IMR-90 (cell line): ENCODE measurements around the gene C7orf57. TPM values are rescaled to one million over a fixed set of nuclear protein-coding genes. Genes with fewer than 3 reads are reported as not detected.

Experiments used
- ATAC-seq: fragments of 200-7000 bp; cut with Tn5 transposase; 2 replicates; pipeline ENCODE4 v1.9.1; 2020; ENCODE audit warnings: low read depth, mild to moderate bottlenecking, moderate library complexity
- Bru-seq: library from RNA; stranded (reverse); fragments of 400-500 nt; gene quantifications from one replicate; lab custom pipeline; 2021; lab: Mats Ljungman, UMichigan
- BruChase-seq, 2 experiments: library from RNA; stranded (reverse); fragments of 400-500 nt; gene quantifications; one replicate each; lab custom pipeline; 2021; lab: Mats Ljungman, UMichigan
- BruUV-seq: library from RNA; stranded (reverse); fragments of 400-500 nt; replicated peaks from 2 replicates; lab custom pipeline; 2021; lab: Mats Ljungman, UMichigan
- CTCF ChIA-PET: fragments of 300-600 bp; formaldehyde crosslinking; extraction: SDS; loops from one replicate; lab custom pipeline; 2021; ENCODE audit warnings: antibody characterized with exemption; lab: Yijun Ruan, JAX
- POLR2A ChIA-PET: fragments of 300-600 bp; sonication (Branson Sonifier 250); formaldehyde crosslinking; loops from one replicate; lab custom pipeline; 2022; ENCODE audit warnings: antibody characterized with exemption; ENCODE audit not compliant: unreplicated experiment; lab: Charles Lee
- DNase-seq: peaks from one replicate; pipeline ENCODE4 v3.0.0; 2013
- H2AFZ ChIP-seq: replicated peaks from 2 replicates; pipeline ENCODE3; 2013; ENCODE audit warnings: low read length, mild to moderate bottlenecking; ENCODE audit not compliant: poor library complexity
- H2AK5ac ChIP-seq: 2 replicates; pipeline ENCODE4 v1.6.1; 2013; ENCODE audit warnings: low read depth, low read length, inconsistent platforms
- H2AK9ac ChIP-seq: replicated peaks from 2 replicates; pipeline ENCODE3; 2013; ENCODE audit warnings: mild to moderate bottlenecking, low read depth, low read length, moderate library complexity; ENCODE audit not compliant: poor library complexity
- H2BK120ac ChIP-seq: 2 replicates; pipeline ENCODE4 v1.6.1; 2013; ENCODE audit warnings: low read depth, low read length, inconsistent platforms
- H2BK15ac ChIP-seq: 3 replicates; pipeline ENCODE4 v1.6.1; 2013; ENCODE audit warnings: low read depth, low read length, inconsistent platforms
- H2BK20ac ChIP-seq: 2 replicates; pipeline ENCODE4 v1.6.1; 2013; ENCODE audit warnings: low read depth, mild to moderate bottlenecking, inconsistent platforms, low read length, moderate library complexity
- H2BK5ac ChIP-seq: 2 replicates; pipeline ENCODE4 v1.6.1; 2013; ENCODE audit warnings: mild to moderate bottlenecking, low read depth, low read length, inconsistent platforms; ENCODE audit not compliant: poor library complexity, severe bottlenecking
- H3K14ac ChIP-seq: replicated peaks from 2 replicates; pipeline ENCODE4 v1.6.1; 2013; ENCODE audit warnings: low read depth, low read length, inconsistent platforms
- H3K18ac ChIP-seq: 2 replicates; pipeline ENCODE4 v1.6.1; 2013; ENCODE audit warnings: low read depth, low read length, control low read depth
- H3K23ac ChIP-seq: 2 replicates; pipeline ENCODE4 v1.6.1; 2013; ENCODE audit warnings: low read depth, low read length, inconsistent platforms
- H3K27ac ChIP-seq: 2 replicates; pipeline ENCODE4 v1.5.1; 2013; ENCODE audit warnings: mild to moderate bottlenecking, control low read depth, low read length; ENCODE audit not compliant: insufficient read depth
- H3K27me3 ChIP-seq: 2 replicates; pipeline ENCODE4 v1.6.1; 2013; ENCODE audit warnings: low read length; ENCODE audit not compliant: control insufficient read depth, insufficient read depth
- H3K36me3 ChIP-seq: 2 replicates; pipeline ENCODE4 v1.6.1; 2013; ENCODE audit warnings: low read length, mixed read lengths; ENCODE audit not compliant: control insufficient read depth, insufficient read depth
- H3K4ac ChIP-seq: 2 replicates; pipeline ENCODE4 v1.6.1; 2013; ENCODE audit warnings: low read depth, low read length, inconsistent platforms
- H3K4me1 ChIP-seq: 2 replicates; pipeline ENCODE4 v1.6.1; 2013; ENCODE audit warnings: low read length, mixed read lengths; ENCODE audit not compliant: control insufficient read depth, insufficient read depth
- H3K4me2 ChIP-seq: 2 replicates; pipeline ENCODE4 v1.6.1; 2013; ENCODE audit warnings: low read depth, mild to moderate bottlenecking, control low read depth, low read length, moderate library complexity
- H3K4me3 ChIP-seq: 2 replicates; pipeline ENCODE4 v1.5.1; 2013; ENCODE audit warnings: low read depth, mild to moderate bottlenecking, control low read depth, low read length, moderate library complexity; ENCODE audit not compliant: insufficient read depth
- H3K56ac ChIP-seq: 2 replicates; pipeline ENCODE4 v1.6.1; 2013; ENCODE audit warnings: low read length, inconsistent platforms; ENCODE audit not compliant: insufficient read depth; ENCODE audit errors: extremely low read depth
- H3K79me1 ChIP-seq, 2 experiments: 2 replicates each; pipeline ENCODE4 v1.6.1; 2013; ENCODE audit warnings: low read length in 2 of 2, inconsistent platforms in 1 of 2, low read depth in 1 of 2
- H3K9ac ChIP-seq: 2 replicates; pipeline ENCODE4 v1.6.1; 2013; ENCODE audit warnings: low read depth, low read length, control low read depth
- H3K9me1 ChIP-seq: 2 replicates; pipeline ENCODE4 v1.6.1; 2013; ENCODE audit warnings: low read length, inconsistent platforms; ENCODE audit not compliant: insufficient read depth
- H3K9me3 ChIP-seq: 2 replicates; pipeline ENCODE4 v1.6.1; 2013; ENCODE audit warnings: low read length; ENCODE audit not compliant: control insufficient read depth, insufficient read depth
- H4K20me1 ChIP-seq: 2 replicates; pipeline ENCODE4 v1.6.1; 2013; ENCODE audit warnings: low read length, inconsistent platforms; ENCODE audit not compliant: insufficient read depth
- H4K5ac ChIP-seq: 2 replicates; pipeline ENCODE4 v1.6.1; 2013; ENCODE audit warnings: mild to moderate bottlenecking, low read depth, low read length, control low read depth
- H4K8ac ChIP-seq, 2 experiments: 2 replicates each; pipeline ENCODE4 v1.6.1; 2013; ENCODE audit warnings: low read depth in 2 of 2, low read length in 2 of 2, control low read depth in 1 of 2, inconsistent platforms in 1 of 2
- H4K91ac ChIP-seq: 2 replicates; pipeline ENCODE4 v1.6.1; 2013; ENCODE audit warnings: low read depth, low read length, inconsistent platforms; ENCODE audit not compliant: insufficient read depth
- CTCF ChIP-seq: conservative IDR thresholded peaks from 2 replicates; pipeline ENCODE4 v1.5.1; 2012; ENCODE audit warnings: mild to moderate bottlenecking, low read depth, low read length, improper control_type of control experiment
- FOS ChIP-seq: fragments of 150-350 bp; IDR thresholded peaks from 2 replicates; pipeline ENCODE4 v1.6.1; 2016; ENCODE audit warnings: low read depth, low read length
- MAZ ChIP-seq: IDR thresholded peaks from 2 replicates; pipeline ENCODE4 v1.6.1; 2012; ENCODE audit warnings: low read depth, mild to moderate bottlenecking, low read length, improper control_type of control experiment, moderate library complexity, borderline replicate concordance
- POLR2A ChIP-seq: IDR thresholded peaks from 2 replicates; pipeline ENCODE4 v1.6.1; 2012; ENCODE audit warnings: mild to moderate bottlenecking, low read depth, low read length
- USF2 ChIP-seq: fragments of 150-350 bp; IDR thresholded peaks from 2 replicates; pipeline ENCODE4 v1.6.1; 2017; ENCODE audit warnings: mild to moderate bottlenecking, antibody characterized with exemption, low read length, low read depth
- WGBS, 2 experiments: methylation state at CpG; one replicate each; pipeline versions ENCODE4 v1.1.5 to v1.1.7; 2013; ENCODE audit warnings: missing lambda C conversion rate in 2 of 2; ENCODE audit not compliant: insufficient read length in 1 of 2; ENCODE audit errors: extremely low coverage in 2 of 2; 5-methylcytosine and 5-hydroxymethylcytosine counted together
- dilution Hi-C: fragments of 300-500 bp; cut with HindIII; formaldehyde crosslinking; loops from one replicate; pipeline ENCODE4 v1.14.3; 2018; ENCODE audit warnings: low sequenced_read_pairs; ENCODE audit not compliant: unreplicated experiment
- in situ Hi-C: fragments of 300-500 bp; cut with MboI; formaldehyde crosslinking; loops from 3 replicates; pipeline ENCODE4 v1.14.3; 2019; ENCODE audit warnings: low sequenced_read_pairs, inconsistent platforms, mixed read lengths
- intact Hi-C: fragments of 100-400 bp; cut with micrococcal nuclease; formaldehyde crosslinking; loops from 2 replicates; pipeline ENCODE4 v1.10.0; 2022
- long read RNA-seq: library from polyadenylated mRNA; unstranded; transcript quantifications from one replicate; pipeline ENCODE4 v2.0.0, GENCODE V29; 2021; ENCODE audit not compliant: unreplicated experiment
- polyA plus RNA-seq, 3 experiments: library from polyadenylated mRNA; depleted of rRNA; stranded (reverse); fragments of >200 nt; gene quantifications; 2 replicates each; pipeline ENCODE4 v1.2.3, GENCODE V29; 2012; ENCODE audit warnings: low replicate concordance in 1 of 3
- total RNA-seq: library from RNA; depleted of rRNA; stranded (reverse); fragments of >200 nt; gene quantifications from 2 replicates; pipeline ENCODE4 v1.2.3, GENCODE V29; 2012; rRNA removed

Gene C7orf57
- not detected in 2 replicates for total RNA-seq
- polyA plus RNA-seq (2012; rRNA removed) = not detected in 2 replicates
- polyA plus RNA-seq (2012; cell fraction: cytosol; rRNA removed) = not detected in 2 replicates
- not detected in 2 replicates for polyA plus RNA-seq (2012; cell fraction: nucleus; rRNA removed; ENCODE audit: low replicate concordance)
- Bru-seq, nascent RNA = percentile 4 among the genes with signal in this experiment
- percentile 2 among the genes with signal in this experiment for BruChase-seq, experiment 1, labeled RNA remaining after a 6-hour chase
- percentile 4 among the genes with signal in this experiment for BruChase-seq, experiment 2, labeled RNA remaining after a 2-hour chase
- long read RNA-seq = 0 reads

- ATAC-seq (peak; percentile 100), DNase-seq (peak; percentile 77)
- no peak within 1 kb of the TSS for H2BK120ac ChIP-seq
- no peak within 1 kb of the TSS for H2AK9ac ChIP-seq
- TF ChIP-seq USF2 (0 out of 2 replicates have a peak, but pooled peaks have one; percentile 4), CTCF (peak; percentile 27; the same call in 1 of the 2 replicates), FOS (peak; percentile 61; the same call in 1 of the 2 replicates), MAZ (no peak), POLR2A (no peak)
- no peak within 1 kb of the TSS for H3K23ac ChIP-seq
- peak within 1 kb of the TSS; percentile 54 for H3K4me2 ChIP-seq
- no peak within 1 kb of the TSS for H3K14ac ChIP-seq
- H3K56ac ChIP-seq = no peak within 1 kb of the TSS
- H2BK5ac ChIP-seq = no peak within 1 kb of the TSS
- no peak within 1 kb of the TSS for H3K18ac ChIP-seq
- 4% methylated on average over 35 of the region's 62 CpGs; no CpG with 5 or more reads in 1 of the 2 experiments for WGBS, 2 experiments
- no peaks in the 10 kb centered on the region for H3K9me1 ChIP-seq
- dilution Hi-C loops = no loop called here
- H4K20me1 ChIP-seq = no peaks in the 10 kb centered on the region
- no peaks in the 10 kb centered on the region for H3K4me1 ChIP-seq
- H2AK5ac ChIP-seq = no peak within 1 kb of the TSS
- H3K4me3 ChIP-seq = peak within 1 kb of the TSS; percentile 33
- ChIA-PET CTCF (no interaction called here), POLR2A (no interaction called here)
- no TSS peak for BruUV-seq
- H3K79me1 ChIP-seq = no peaks in the 10 kb centered on the region
- H3K4ac ChIP-seq = no peak within 1 kb of the TSS
- no peak within 1 kb of the TSS for H4K91ac ChIP-seq
- H3K27ac ChIP-seq = no peak within 1 kb of the TSS
- no peak within 1 kb of the TSS for H4K8ac ChIP-seq
- no peak within 1 kb of the TSS for H2BK15ac ChIP-seq
- in situ Hi-C loops = no loop called here
- H4K5ac ChIP-seq = no peak within 1 kb of the TSS
- H3K9me3 ChIP-seq = no peaks in the 10 kb centered on the region
- H3K27me3 ChIP-seq = peaks cover 18% of the 10 kb centered on the region
- no peaks in the 10 kb centered on the region for H3K36me3 ChIP-seq
- H2BK20ac ChIP-seq = no peak within 1 kb of the TSS
- peak within 1 kb of the TSS; percentile 93 for H2AFZ ChIP-seq
- no peak within 1 kb of the TSS for H3K9ac ChIP-seq
- intact Hi-C loops = loop anchor here (2.0 to 5.0 kb wide), 2 partner anchors 53 to 77 kb away; partner anchors contain the start of gene UPP1
These were observed at the start of gene C7orf57 for GRCh38 chr7:48035301-48035966. TSS of gene C7orf57 (plus strand) at chr7:48035543. CDS start at chr7:48036309, 766 bp downstream.
